HG02852 (cell line): ENCODE measurements around the gene LSM2.

Source experiments
- ATAC-seq: cut with Tn5 transposase; IDR thresholded peaks from one replicate; pipeline ENCODE4 v1.9.1; 2021; ENCODE audit warnings: mild to moderate bottlenecking, moderate library complexity; ENCODE audit not compliant: unreplicated experiment

Gene LSM2

DNA sequence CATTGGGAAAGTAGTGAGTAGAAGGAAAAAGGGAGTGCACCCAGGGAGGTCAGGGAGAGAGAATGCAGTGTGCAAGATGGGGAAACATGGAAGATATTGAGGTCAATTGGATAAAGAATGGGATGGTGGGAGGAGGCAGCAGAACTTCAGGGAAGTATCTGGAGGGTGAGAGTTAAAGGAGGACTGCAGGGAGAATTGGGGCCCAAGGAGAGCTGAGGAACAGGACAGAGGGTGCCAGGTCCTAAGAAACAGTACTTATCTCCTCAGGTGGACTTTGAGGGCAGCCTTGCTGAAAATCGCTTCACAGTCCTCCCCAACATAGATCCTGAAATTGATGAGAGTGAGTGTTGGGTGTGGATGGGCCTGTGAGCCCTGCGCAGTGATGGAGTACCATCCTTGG lies 48.5 kb downstream of the LSM2 start:
- ATAC-seq, result no peak

GRCh38 chr6:31752739-31753319 lies 53.9 kb downstream of the LSM2 start:
- no peak for ATAC-seq

DNA sequence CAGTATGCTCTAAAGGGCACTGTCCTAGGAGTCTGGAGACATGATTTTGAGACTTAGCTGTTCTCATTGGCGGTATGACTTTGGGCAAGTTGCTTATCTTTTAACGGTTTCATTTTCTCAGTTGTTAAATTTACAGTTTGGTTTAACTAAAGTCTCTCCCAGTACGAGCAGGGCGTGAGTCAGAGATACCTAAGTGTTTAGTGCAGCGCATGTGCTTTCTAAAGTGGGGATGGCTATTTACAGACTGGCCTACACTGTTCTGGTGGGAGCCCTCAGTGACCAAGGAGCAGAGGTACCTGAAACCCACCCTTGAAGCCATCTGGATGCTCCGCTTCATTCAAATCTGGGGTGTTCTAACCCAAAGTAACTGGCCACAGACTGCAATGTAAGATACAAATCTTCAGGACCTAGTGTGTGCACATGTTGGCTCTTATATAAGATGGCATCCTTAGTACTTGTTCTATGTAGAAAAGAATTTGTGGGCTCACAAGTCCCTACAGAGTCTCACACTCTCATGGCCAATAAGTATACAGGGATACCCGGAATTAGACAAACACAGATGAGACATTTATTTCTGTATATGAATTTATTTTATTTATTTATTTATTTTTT lies 56.2 kb downstream of the LSM2 start:
- no peak for ATAC-seq

- ATAC-seq, result no peak
Observed at GRCh38 chr6:31749301-31750036, 57.3 kb downstream of the LSM2 start.
